AML-193 (cell line): ENCODE measurements around the gene FAM229B.
A peak's percentile ranks its signal among the peaks of the same experiment; 100 is the strongest.
"Not testable (repeated sequence)": the region's sequence is repeated elsewhere in the genome, so short reads cannot be mapped to it uniquely, and the experiment has no call there.

Experiments
- DNase-seq, 2 experiments: peaks; one replicate each; lab custom pipeline; 2025; lab: John Stamatoyannopoulos, UW

Gene FAM229B

GRCh38 chr6:112087136-112087911 lies at the start of gene FAM229B, which contains the start of gene TUBE1:
TSS of gene FAM229B (plus strand) at chr6:112087591. CDS start at chr6:112099284, 11,693 bp downstream.
TSS of gene TUBE1 (minus strand) at chr6:112087482. CDS start at chr6:112087434, 48 bp downstream.
- peak; percentile 97 to 100 for DNase-seq

GRCh38 chr6:112037783-112038216 lies 49.6 kb upstream of the FAM229B start:
- DNase-seq, result no peak

GRCh38 chr6:112038268-112038667 lies 49.1 kb upstream of the FAM229B start:
- no peak for DNase-seq

- DNase-seq, result no peak
Measured at GRCh38 chr6:112038756-112039430, 48.5 kb upstream of the FAM229B start.

GRCh38 chr6:112039431-112039770 lies 48.0 kb upstream of the FAM229B start:
- no peak for DNase-seq

GRCh38 chr6:112040956-112041355 lies 46.4 kb upstream of the FAM229B start:
- DNase-seq, result peak in 1 of 2 experiments; percentile 8

GRCh38 chr6:112041535-112041934 lies 45.9 kb upstream of the FAM229B start:
- DNase-seq, result no peak

- DNase-seq, result peak; percentile 92 to 94
Measured at GRCh38 chr6:112043032-112044007, 44.1 kb upstream of the FAM229B start.

GRCh38 chr6:112044196-112044595 lies 43.2 kb upstream of the FAM229B start:
- no peak for DNase-seq

- no peak for DNase-seq
Measured at GRCh38 chr6:112044856-112045255, 42.5 kb upstream of the FAM229B start.

- not testable (repeated sequence) for DNase-seq
Measured at GRCh38 chr6:112047523-112047922, 39.9 kb upstream of the FAM229B start.

- DNase-seq, result no peak
Measured at GRCh38 chr6:112049026-112049799, 38.2 kb upstream of the FAM229B start.

- DNase-seq, result no peak
Measured at GRCh38 chr6:112049996-112050395, 37.4 kb upstream of the FAM229B start.

- no peak for DNase-seq
Measured at GRCh38 chr6:112050429-112050828, 37.0 kb upstream of the FAM229B start.

- not testable (repeated sequence) for DNase-seq
Measured at GRCh38 chr6:112051251-112051740, 36.1 kb upstream of the FAM229B start.

- DNase-seq, result no peak
Measured at GRCh38 chr6:112054001-112054400, 33.4 kb upstream of the FAM229B start, which contains the start of gene CCN6. TSS of gene CCN6 (plus strand) at chr6:112054104. CDS start at chr6:112054358, 254 bp downstream.

GRCh38 chr6:112054555-112055190 lies 32.7 kb upstream of the FAM229B start:
- DNase-seq, result no peak

GRCh38 chr6:112058243-112059032 lies 29.0 kb upstream of the FAM229B start:
- peak in 1 of 2 experiments; percentile 23 for DNase-seq

GRCh38 chr6:112061605-112062004 lies 25.8 kb upstream of the FAM229B start:
- DNase-seq, result no peak

GRCh38 chr6:112062966-112063365 lies 24.4 kb upstream of the FAM229B start:
- no peak for DNase-seq
